K562 treated with DMSO at 1 percent for 4 hours (cell line): ENCODE data around the gene PIK3AP1. TPM values are rescaled to one million over a fixed set of nuclear protein-coding genes. Genes with fewer than 3 reads are reported as not detected.

Experiments used
- total RNA-seq: library from RNA; unstranded; fragments of 300-600 nt; gene quantifications from 2 replicates; pipeline ENCODE4 v1.2.3, GENCODE V29; 2022; ENCODE audit not compliant: insufficient read depth

Gene PIK3AP1
- 1.1 and 1.6 TPM in 2 replicates for total RNA-seq

GRCh38 chr10:96720422-96721206 is at the start of gene PIK3AP1:
TSS of gene PIK3AP1 (minus strand) at chr10:96720514. CDS start at chr10:96720394, 120 bp downstream.

GRCh38 chr10:96586419-96587263 is 133.7 kb downstream of the PIK3AP1 start, which contains the start of gene TM9SF3:
TSS of gene TM9SF3 (minus strand) at chr10:96587012. CDS start at chr10:96586835, 177 bp downstream.

Other genes with a start within 250 kb of the PIK3AP1 start
- not detected in 2 replicates for gene TLL2, start 206.6 kb downstream of the PIK3AP1 start, total RNA-seq
- gene TM9SF3, start 133.5 kb downstream of the PIK3AP1 start, total RNA-seq, result 17.1 and 21.1 TPM in 2 replicates
- gene LCOR, start 111.8 kb upstream of the PIK3AP1 start, total RNA-seq, result 3.3 and 4.1 TPM in 2 replicates